ENCODE measurements around the gene TMEM63C.

DNA sequence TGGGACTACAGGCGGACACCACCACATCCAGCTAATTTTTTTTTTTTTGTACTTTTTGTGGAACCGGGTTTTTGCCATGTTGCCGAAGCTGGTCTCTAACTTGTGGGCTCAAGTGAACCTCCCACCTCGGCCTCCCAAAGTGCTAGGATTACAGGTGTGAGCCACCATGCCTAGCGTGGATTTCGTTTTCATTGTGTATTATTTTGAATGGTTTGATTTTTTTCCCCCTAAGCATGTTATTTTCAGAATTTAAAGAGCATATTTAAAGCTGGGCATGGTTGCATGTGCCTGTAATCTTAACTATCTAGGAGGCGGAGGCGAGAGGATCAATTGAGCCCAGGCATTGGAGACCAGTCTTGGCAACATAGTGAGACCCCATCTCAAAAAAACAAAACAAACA is 13.1 kb downstream of the TMEM63C start:
- TF ChIP-seq, protein P1, sequence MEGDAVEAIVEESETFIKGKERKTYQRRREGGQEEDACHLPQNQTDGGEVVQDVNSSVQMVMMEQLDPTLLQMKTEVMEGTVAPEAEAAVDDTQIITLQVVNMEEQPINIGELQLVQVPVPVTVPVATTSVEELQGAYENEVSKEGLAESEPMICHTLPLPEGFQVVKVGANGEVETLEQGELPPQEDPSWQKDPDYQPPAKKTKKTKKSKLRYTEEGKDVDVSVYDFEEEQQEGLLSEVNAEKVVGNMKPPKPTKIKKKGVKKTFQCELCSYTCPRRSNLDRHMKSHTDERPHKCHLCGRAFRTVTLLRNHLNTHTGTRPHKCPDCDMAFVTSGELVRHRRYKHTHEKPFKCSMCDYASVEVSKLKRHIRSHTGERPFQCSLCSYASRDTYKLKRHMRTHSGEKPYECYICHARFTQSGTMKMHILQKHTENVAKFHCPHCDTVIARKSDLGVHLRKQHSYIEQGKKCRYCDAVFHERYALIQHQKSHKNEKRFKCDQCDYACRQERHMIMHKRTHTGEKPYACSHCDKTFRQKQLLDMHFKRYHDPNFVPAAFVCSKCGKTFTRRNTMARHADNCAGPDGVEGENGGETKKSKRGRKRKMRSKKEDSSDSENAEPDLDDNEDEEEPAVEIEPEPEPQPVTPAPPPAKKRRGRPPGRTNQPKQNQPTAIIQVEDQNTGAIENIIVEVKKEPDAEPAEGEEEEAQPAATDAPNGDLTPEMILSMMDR (IDR thresholded peaks at IDR 0.05) = no peak
- TF ChIP-seq POLR2AphosphoS5 (IDR thresholded peaks at IDR 0.05) = no peak
- no peak for TF ChIP-seq POLR2A (IDR thresholded peaks at IDR 0.05)
- no peak for TF ChIP-seq EP300 (IDR thresholded peaks at IDR 0.05)
